ENCODE measurements around the gene MMP24. TPM values are rescaled to one million over a fixed set of nuclear protein-coding genes. Genes with fewer than 3 reads are reported as not detected.

The MMP24 gene
- total and polyA plus RNA-seq, 2 of the 13 experiments (the other 11 are each of a cell fraction or from before 2014, with no cell fraction given), result 0.29 to 0.35 TPM

GRCh38 chr20:35283441-35284266, 57.2 kb downstream of the MMP24 start (continued):
- TF ChIP-seq JARID2 (CRISPR knock-in tag; IDR thresholded peaks at IDR 0.05; ENCODE audit: insufficient replicate concordance) (no peak), ZNF850 (CRISPR knock-in tag; conservative IDR thresholded peaks at IDR 0.05) (0 out of 2 replicates have a peak, but pooled peaks have one; percentile 8), SP4 (CRISPR knock-in tag; IDR thresholded peaks at IDR 0.05) (no peak), EED (CRISPR knock-in tag; IDR thresholded peaks at IDR 0.05) (no peak), ZNF576 (CRISPR knock-in tag; IDR thresholded peaks at IDR 0.05) (no peak), NCOA2 (CRISPR knock-in tag; IDR thresholded peaks at IDR 0.05) (no peak), AHR (CRISPR knock-in tag; IDR thresholded peaks at IDR 0.05) (no peak), TFE3 (CRISPR knock-in tag; IDR thresholded peaks at IDR 0.05) (no peak), HDAC6 (IDR thresholded peaks at IDR 0.05; ENCODE audit: low read depth, low read length) (no peak), SMAD3 (CRISPR knock-in tag; IDR thresholded peaks at IDR 0.05) (no peak), ZHX1 (CRISPR knock-in tag; IDR thresholded peaks at IDR 0.05; ENCODE audit: low read depth) (no peak), PRMT3 (CRISPR knock-in tag; IDR thresholded peaks at IDR 0.05; ENCODE audit: borderline replicate concordance, low read depth) (no peak), RNF219 (CRISPR knock-in tag; IDR thresholded peaks at IDR 0.05) (0 out of 2 replicates have a peak, but pooled peaks have one; percentile 75), TFDP2 (CRISPR knock-in tag; IDR thresholded peaks at IDR 0.05) (no peak; the same call in 1 of the 2 replicates), TOE1 (CRISPR knock-in tag; IDR thresholded peaks at IDR 0.05) (no peak), ZNF496 (CRISPR knock-in tag; IDR thresholded peaks at IDR 0.05; ENCODE audit: insufficient replicate concordance) (no peak), CC2D1A (CRISPR knock-in tag; IDR thresholded peaks at IDR 0.05) (no peak), NFRKB (IDR thresholded peaks at IDR 0.05) (no peak), ETV6 (CRISPR knock-in tag; conservative IDR thresholded peaks at IDR 0.05) (no peak), HNRNPL (IDR thresholded peaks at IDR 0.05; ENCODE audit: low read depth, low read length) (no peak), ZNF550 (CRISPR knock-in tag; IDR thresholded peaks at IDR 0.05; ENCODE audit: borderline replicate concordance) (no peak)

Data from HepG2 (cell line).